GM18873 (cell line): ENCODE data around the gene PRTFDC1.
A peak's percentile ranks its signal among the peaks of the same experiment; 100 is the strongest.

Experiments used
- ATAC-seq: cut with Tn5 transposase; IDR thresholded peaks from one replicate; pipeline ENCODE4 v1.9.1; 2021; ENCODE audit warnings: mild to moderate bottlenecking, moderate library complexity, moderate number of reproducible peaks; ENCODE audit not compliant: unreplicated experiment, low FRiP score

Gene PRTFDC1

DNA sequence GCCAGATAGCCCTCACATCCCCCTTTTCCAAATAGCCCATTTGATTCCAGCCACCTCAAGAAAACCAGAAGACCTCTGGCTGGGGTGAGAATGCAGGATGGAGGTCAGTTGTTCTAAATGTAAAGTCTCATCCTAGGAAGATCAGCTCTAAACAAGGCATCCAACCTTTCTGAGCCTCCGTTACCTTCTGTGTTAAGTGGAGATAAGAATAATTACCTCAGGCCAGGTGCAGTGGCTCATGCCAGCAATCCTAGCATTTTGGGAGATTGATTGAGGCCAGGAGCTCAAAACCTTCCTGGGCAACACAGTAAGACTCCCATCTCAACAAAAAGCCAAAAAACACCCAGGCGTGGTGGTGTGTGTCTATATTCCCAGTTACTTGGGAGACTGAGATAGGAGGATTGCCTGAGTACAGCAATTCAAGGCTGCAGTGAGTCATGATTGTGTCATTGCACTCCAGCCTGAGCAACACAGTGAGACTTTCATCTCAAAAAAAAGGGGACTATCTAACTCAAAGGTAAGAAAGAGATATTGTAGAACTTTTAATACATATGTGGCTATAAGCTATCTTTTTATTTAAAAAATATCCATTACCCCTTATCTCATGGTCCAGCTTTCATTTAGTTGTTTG, 43.5 kb downstream of the PRTFDC1 start:
- ATAC-seq, result no peak

DNA sequence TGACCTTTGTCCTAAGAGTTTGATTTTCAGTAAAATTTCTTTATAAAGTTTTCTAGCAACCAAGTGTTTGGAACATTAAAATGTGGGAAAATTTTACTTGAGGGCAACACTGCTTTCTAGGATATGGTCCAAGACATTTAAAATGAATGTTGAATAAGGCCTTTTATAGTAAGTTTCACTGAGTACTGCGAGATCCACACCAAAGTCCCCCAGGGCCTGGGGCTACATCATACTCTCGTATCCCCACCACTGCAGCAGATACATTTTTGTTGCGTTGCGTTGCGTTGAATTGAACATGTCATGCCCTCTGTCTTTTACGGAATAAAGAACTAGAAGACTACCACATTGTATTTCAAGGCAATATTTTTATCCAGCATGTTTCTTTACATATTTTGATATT, 44.5 kb downstream of the PRTFDC1 start:
- ATAC-seq, result no peak

DNA sequence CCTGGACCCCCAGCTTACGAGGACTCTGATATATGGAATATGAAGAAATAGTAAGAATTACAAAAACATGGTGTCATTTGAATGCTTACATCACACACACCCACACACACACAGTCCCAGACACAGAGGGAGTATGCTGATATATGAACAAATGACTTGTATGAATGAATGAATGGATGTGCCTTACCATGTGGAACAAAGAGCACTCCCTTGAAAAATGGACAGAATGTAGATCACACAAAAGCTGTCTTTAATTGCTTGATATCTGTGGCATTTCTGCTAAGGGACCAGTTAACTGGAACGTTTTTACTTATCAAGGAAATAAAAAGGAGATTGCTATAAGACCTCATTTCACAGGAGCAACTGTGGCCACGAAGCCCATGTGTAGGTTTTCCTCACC, 46.0 kb downstream of the PRTFDC1 start:
- no peak for ATAC-seq

DNA sequence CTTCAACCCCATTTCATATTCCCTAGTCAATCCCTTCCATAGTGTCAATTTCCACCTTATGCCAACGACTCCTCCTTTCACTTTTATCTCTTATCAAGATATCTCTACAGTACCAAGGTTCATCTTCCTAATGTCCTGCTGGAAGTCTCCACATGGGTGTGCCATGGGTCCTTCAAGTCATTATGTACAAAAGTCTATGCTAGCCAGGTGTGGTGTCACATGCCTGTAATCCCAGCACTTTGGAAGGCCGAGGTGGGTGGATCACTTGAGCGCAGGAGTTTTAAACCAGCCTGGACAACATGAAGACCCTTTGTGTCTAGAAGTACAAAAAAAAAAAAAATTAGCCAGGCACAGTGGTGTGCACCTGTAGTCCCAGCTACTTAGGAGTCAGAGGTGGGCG, 47.6 kb downstream of the PRTFDC1 start:
- no peak for ATAC-seq

DNA sequence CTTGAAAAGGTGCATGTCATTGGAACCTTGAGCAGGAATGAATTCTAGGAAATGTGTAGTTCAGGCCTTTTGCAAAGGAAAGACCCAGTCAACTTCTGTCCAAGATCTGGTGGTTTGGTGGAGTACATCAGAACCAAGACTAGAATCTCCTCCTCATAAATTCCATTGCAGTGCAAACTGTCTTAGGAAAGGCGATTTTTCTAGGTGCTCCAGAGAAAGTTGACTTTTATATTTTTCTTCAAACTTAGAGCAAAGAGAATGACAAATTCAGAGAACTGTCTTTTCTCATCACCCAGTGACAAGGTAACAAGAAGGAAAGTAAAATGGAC, 50.0 kb downstream of the PRTFDC1 start:
- no peak for ATAC-seq

DNA sequence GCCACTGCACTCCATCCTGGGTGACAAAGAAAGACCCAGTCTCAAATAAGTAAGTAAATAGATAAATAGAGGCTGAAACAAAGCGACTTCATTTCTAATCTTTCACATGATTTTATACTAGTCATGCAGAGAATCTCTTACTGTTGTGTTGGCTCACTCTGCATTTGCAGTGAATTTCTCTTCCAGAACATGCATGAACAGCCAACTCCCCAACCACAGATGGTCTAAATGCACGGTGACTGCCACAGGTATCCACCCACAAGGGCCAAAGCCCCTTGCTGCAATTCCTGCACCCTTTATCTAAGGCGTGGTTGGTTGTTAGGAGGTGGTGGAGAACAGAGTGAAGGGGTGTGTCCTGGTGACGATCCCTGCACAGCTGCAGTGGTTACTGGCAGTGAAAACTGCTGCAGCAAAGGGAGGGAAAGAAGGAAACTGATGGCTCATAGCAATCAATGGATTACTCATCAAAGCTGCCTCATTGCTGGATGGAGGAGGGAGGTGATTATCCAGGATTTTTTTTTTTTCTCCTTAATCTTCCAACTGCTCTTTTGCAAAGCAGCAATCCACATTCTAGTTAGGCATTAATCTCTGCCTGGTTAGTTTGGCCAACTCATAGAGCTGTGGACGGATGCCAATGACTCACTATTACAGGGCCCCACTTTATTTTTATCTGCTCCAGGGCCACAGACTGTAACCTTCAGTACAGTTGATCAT, 50.6 kb downstream of the PRTFDC1 start:
- peak; percentile 41 for ATAC-seq

DNA sequence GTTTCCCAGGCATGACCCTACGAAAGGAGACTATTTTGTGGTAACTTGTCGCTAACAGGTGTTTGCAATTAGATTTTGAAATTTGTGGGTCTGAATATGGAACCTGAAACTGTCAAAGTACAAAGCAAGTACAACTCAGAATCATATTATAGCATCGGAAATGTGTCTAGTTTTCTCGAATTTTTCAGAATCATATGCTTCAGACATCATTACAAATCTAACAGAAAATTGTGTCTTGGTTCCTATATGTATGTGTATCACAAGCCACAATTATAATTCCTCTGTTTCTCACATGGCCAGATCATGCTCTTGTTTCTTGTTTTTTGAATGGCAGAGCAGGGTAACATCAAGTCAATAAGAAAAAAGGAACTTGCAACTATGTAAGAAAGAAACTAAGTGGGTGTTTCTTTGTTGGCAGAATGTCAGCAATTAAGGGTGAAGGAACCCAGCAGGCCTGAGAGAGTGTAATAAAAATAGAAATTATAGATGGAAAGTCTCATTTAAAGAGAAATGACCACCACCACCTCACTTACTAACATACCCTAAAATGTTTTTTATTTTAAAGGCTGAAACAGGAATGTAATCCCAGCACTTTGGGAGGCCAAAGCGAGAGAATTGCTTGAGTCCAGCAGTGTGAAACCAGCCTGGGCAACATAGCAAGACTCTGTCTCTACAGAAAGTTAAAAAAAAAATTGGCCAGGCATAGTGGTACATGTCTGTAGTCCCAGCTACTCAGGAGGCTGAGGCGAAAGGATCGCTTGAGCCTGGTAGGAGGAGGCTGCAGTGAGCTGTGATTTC, 51.3 kb downstream of the PRTFDC1 start:
- peak; percentile 82 for ATAC-seq

DNA sequence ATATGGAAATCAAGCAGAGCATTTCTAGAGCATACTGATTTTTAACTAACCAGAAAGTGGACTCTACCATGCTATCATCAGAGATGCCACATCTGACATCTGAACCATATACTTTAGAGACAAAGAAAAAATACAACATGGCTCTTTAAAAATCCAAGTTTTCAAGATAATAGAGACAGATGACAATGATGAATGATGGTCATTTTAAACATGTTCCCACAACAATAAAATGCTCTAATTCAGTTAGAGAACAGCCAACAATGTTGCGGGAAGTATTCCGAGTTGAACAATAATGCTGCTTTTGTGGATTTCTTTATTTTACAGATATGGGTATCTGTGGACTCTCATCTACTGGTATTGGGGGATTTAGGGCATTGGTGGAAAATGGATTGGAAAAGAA, 52.8 kb downstream of the PRTFDC1 start:
- ATAC-seq, result no peak

DNA sequence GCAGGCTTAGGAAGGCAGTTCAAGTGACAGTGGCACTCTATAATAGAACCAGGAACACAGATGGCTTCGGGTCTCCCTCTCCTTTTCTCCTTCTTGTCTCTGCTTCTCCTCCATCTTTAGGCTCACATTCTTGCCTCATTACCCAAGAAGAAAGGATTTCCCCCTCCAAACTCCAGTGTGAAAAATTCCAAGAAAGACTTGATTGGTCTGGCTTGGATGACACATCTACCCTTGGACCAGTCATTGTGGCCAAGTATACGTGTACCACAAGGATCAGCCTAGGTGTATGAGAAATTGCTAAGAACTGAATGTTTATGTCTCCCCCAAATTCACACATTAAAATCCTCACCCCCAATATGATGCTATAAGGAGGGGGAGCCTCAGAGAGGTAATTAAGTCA, 53.9 kb downstream of the PRTFDC1 start:
- no peak for ATAC-seq

DNA sequence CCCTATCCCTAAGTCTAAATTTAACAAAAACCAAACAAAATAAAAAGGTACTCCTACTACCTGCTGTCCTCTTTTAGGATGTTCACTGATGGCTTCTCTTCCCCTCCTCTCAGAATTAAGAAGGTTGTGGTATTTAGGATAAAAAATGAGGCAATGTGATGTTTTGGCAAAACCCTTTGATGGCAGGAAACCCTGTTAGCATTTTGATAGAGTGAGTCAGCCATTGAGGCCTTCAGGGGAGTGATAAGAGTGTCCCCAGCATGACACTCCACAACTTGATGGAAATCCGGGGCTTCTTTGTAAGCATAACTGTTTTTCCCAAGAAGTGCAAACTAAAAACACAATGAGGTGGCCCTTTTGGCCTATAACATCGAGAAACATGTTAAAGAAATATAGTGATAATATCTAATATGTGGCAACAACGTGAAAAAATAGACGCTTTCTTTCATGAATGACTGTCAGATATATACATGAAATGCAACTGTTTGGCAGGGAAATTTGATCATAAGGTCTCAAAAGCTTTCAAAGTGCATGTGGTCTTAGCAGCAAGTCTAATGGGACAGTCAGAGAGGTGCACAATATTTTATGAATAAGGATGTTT, 55.0 kb downstream of the PRTFDC1 start:
- no peak for ATAC-seq

DNA sequence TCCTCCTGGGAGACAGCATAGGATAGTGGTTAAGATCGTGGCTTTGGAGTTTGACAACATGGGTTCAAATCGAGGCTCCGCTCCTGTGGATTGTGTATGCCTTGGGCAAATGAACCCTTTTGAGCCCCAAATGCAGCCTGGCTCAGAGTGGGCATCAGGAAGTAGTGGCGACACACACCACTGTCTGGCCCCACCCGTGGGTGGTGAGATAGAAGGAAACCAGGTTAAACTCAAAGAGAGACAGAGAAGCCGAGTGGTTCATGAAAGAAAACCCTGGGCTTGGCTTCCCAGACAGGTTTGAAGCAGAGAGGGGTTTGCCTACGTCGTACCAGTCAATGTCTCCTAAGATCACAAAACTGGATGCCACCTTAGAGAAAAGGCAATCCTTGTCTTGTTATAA, 57.7 kb downstream of the PRTFDC1 start:
- no peak for ATAC-seq

DNA sequence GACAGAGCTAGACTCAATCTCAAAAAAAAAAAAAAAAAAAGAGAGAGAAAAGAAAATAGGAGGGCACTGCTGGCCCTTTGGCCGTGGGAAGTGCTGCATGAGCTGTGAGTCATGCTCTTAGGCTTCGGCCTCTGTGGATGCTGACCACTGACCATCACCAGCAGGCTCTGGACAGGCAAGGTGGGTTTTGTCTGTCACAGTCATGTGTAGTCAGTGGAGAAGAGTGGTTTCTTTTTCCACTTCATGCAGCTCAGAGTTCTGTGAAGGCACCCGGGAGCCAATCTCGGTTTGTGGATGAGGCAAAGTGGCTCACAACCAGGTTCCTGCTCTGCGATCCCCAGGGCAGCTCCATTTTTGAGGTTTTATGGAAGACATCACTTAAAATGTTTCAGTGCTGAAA, 58.1 kb downstream of the PRTFDC1 start:
- no peak for ATAC-seq

DNA sequence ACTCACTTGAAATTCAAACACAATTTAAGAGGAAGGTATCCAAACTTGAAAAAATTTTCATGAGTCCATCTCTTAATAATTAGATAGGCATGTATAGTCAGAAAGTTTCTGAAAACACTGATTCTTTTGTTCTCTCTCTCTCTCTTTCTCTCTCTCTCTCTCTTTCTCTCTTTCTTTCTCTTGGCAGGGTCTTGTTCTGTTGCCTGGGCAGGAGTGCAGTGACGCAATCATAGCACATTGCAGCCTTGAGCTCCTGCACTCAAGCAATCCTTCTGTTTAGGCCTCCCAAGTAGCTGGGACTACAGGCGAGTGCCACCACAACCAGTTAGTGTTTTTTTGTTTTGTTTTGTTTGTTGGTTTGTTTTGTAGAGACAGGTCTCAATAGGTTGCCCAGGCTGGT, 59.3 kb downstream of the PRTFDC1 start:
- ATAC-seq, result no peak

DNA sequence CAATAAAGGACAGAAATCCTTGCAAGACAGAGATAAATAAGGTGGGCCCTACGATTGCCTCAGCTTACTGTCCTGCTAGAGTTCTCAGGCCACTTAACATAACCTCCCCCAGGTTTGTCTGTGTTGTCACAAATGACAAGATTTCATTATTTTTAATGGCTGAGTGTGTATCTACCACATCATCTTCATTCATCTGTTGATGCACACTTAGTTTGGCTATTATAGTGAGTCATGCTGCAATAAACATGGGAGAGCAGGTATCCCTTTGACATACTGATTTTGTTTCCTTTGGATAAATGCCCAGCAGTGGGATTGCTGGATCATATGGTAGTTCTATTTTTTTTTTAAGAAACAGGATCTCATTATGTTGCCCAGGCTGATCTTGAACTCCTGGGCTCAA, 60.6 kb downstream of the PRTFDC1 start:
- no peak for ATAC-seq

DNA sequence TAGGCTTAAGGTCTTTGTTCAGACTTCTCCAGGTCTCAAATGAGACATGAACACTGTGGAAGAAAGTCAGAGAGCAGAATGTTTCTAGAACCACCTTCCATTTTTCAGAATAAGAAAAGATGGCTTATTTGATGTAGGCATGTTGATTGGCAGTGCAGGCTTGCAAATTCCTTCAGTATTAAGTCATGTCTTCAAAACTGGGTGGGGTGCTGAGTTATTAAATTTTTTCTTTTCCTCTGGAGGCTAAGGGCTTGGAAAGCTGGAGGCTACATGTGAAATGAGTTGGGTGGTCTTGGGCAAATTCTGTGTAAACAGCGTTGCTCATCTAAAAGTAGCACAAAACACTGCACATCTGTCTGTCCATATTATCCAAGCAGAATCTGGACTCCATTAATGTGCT, 62.8 kb downstream of the PRTFDC1 start:
- ATAC-seq, result no peak

DNA sequence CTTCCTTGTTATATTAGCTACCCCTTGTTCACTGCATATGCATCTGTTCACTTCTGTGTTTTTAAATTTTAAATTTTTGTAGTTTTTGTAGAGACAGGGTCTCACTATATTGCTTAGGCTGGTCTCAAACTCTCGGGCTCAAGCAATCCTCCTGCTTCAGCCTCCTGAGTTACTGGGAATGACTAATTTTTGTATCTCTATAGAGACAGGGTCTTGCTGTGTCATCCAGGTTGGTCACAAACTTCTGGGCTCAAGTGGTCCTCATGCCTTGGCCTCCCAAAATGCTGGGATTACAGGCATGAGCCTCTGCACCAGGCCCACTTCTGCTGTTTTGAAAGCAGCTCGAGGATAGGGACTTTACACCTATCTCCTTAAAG, 64.6 kb downstream of the PRTFDC1 start:
- peak; percentile 15 for ATAC-seq

DNA sequence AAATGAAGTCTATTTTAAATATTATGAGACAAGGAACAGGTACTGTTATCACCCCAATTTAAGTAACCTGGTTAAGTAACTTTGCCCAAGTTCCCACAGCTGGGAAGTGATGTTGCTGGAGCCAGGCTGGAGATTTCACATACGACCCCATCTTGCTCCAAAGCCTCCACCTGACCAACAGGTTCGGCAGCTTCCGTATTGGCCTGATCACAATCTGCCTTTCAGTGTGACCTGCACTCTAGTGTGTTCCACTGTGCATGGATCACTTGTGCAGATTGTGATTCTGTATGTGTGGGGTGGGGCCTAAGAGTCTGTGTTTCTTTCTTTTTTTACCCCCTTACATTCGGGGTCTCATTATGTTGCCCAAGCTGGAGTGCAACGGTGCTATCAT, 66.1 kb downstream of the PRTFDC1 start:
- no peak for ATAC-seq

DNA sequence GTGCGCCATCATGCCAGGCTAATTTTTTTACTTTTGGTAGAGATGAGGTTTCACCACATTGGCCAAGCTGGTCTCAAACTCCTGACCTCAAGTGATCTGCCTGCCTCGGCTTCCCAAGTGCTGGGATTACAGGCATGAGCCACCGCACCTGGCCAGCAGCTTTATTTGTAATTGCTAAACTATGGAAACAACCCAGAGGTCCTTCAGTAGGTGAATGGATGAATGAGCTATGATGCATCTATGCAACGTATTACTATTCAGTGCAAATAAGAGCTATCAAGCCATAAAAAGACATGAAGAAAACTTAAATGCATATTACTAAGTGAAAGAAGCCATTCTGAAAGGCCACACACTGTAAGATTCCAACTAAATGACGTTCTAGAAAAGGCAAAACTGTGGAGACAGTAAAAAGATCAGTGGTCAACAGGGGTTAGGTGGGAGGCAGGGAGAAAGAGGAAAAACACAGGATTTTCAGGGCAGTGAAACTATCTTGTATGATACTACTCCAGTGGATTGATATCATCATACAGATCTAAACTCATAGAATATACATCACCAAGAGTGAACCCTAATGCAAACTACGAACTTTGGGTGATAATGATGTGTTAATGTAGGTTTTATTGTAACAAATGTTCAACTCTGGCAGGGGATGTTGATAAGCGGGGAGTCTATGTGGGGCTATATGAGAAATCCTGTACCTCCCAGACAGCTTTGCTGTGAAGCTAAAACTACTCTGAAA, 66.7 kb downstream of the PRTFDC1 start:
- ATAC-seq, result no peak

DNA sequence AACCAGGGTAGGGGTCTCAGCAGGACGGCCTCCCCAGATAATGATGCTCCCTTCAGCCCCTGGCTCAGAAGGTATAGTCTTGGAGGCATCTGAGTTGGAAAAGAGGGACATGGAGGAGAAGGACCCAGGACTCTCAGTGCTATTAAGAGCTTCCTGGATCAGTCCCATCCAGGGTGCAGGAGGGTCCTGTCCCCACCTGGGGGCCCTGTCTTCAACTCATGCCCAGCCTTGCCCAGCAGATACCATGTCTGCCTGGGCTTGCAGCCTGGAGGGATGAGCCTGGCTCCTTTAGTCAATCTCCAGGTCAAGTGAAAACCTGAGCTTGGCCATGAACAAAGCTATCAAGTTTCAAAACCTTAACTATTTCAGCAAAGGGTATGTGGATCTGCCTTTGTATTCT, 67.6 kb downstream of the PRTFDC1 start:
- ATAC-seq, result no peak

DNA sequence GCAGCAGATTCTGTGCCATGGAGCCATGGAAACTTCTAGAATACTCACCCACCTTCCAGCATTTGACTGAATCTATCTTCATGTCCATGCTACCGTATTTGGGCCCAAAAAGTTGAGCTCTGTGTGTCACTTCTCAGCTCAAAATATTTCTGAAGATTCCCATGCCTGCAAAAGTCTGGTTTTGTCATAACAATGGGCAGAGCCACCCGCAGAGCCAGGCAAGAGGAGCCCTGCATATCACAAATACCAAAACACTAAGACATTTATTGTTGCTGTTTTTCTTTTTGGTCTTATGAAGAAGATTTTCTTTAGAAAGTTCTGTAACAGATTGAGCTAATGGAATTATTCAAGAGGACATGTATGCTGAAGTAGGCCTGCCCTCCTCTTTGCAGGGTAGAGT, 68.1 kb downstream of the PRTFDC1 start:
- ATAC-seq, result no peak

DNA sequence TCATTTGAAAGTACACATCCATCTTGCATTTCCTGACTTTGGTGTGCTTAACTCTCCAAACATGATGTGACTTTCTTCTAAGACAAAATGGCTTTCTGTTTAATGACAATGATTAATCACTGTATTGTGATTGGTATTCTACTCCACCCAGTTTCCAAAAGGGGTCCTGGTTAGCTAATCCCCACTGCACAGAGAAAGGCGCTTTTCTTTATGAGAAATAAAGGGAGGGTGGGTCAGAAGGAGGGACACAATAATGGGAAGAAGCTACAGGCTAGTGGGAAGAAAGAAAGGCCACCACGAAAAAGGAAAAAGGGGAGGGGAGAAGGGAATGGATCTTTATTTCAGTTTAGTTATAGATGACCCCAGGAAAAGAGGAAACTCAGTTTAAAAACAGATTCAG, 69.2 kb downstream of the PRTFDC1 start:
- no peak for ATAC-seq
